Hepatocyte (in vitro differentiated cells): Measurements from ENCODE around the gene PLCL2.

ENCODE experiments used
- EZH2 ChIP-seq: fragments of 200-600 bp; sonication (generic); IDR thresholded peaks from 2 replicates; pipeline ENCODE4 v1.6.1; 2016; ENCODE audit warnings: antibody characterized with exemption, mild to moderate bottlenecking, borderline replicate concordance
- TF ChIP-seq, protein P1 (sequence below): fragments of 200-600 bp; sonication (generic); IDR thresholded peaks from 2 replicates; pipeline ENCODE4 v1.5.1; 2016; ENCODE audit warnings: antibody characterized with exemption, mild to moderate bottlenecking; ENCODE audit not compliant: poor library complexity

DNA sequence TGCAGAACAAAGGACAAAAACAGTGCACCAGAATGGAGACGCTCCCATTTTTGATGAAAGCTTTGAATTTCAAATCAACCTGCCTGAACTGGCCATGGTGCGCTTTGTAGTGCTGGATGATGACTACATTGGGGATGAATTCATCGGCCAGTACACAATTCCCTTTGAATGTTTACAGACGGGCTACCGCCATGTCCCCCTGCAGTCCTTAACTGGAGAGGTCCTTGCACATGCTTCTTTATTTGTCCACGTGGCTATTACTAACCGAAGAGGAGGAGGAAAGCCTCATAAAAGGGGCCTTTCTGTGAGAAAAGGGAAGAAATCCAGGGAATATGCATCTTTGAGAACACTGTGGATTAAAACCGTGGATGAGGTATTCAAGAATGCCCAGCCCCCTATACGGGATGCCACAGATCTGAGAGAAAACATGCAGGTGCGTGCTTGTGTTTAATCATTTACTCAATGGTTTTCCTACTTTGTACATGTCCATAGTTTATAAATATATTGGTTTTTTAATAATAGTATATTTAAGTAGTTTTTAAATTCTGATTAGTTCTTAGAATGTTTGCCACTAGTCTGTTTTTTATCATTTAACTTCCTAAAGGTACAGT lies 127.1 kb downstream of the PLCL2 start:
- TF ChIP-seq, protein P1, sequence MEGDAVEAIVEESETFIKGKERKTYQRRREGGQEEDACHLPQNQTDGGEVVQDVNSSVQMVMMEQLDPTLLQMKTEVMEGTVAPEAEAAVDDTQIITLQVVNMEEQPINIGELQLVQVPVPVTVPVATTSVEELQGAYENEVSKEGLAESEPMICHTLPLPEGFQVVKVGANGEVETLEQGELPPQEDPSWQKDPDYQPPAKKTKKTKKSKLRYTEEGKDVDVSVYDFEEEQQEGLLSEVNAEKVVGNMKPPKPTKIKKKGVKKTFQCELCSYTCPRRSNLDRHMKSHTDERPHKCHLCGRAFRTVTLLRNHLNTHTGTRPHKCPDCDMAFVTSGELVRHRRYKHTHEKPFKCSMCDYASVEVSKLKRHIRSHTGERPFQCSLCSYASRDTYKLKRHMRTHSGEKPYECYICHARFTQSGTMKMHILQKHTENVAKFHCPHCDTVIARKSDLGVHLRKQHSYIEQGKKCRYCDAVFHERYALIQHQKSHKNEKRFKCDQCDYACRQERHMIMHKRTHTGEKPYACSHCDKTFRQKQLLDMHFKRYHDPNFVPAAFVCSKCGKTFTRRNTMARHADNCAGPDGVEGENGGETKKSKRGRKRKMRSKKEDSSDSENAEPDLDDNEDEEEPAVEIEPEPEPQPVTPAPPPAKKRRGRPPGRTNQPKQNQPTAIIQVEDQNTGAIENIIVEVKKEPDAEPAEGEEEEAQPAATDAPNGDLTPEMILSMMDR: no peak
- TF ChIP-seq EZH2: no peak
